ENCODE data around the gene FFAR4.

The FFAR4 gene

GRCh38 chr10:93608421-93608820, 42.0 kb downstream of the FFAR4 start:
- no peak for DNase-seq (ENCODE audit: low read depth)
- no peak overlapping the region for H3K4me3 ChIP-seq (ENCODE audit: low read length)
- no peak for TF ChIP-seq CTCF (conservative IDR thresholded peaks at IDR 0.05; ENCODE audit: low read depth, low read length)

- no peak for DNase-seq (ENCODE audit: low read depth)
- no peak within 1 kb of the TSS for H3K4me3 ChIP-seq (ENCODE audit: low read length)
- no peak for TF ChIP-seq CTCF (conservative IDR thresholded peaks at IDR 0.05; ENCODE audit: low read depth, low read length)
These were observed 45.8 kb downstream of the FFAR4 start, which contains the start of gene PDE6C for GRCh38 chr10:93612311-93612710. TSS of gene PDE6C (plus strand) at chr10:93612537. CDS start at chr10:93612726, 189 bp downstream.

GRCh38 chr10:93613126-93613525, 46.7 kb downstream of the FFAR4 start:
- no peak for DNase-seq (ENCODE audit: low read depth)
- H3K4me3 ChIP-seq (ENCODE audit: low read length), result no peak overlapping the region
- no peak for TF ChIP-seq CTCF (conservative IDR thresholded peaks at IDR 0.05; ENCODE audit: low read depth, low read length)

GRCh38 chr10:93614101-93614825, 47.8 kb downstream of the FFAR4 start:
- TF ChIP-seq CTCF (conservative IDR thresholded peaks at IDR 0.05; ENCODE audit: low read depth, low read length), result no peak
- DNase-seq (ENCODE audit: low read depth), result no peak
- H3K4me3 ChIP-seq (ENCODE audit: low read length), result no peak overlapping the region

GRCh38 chr10:93615576-93616235, 49.2 kb downstream of the FFAR4 start:
- no peak for DNase-seq (ENCODE audit: low read depth)
- TF ChIP-seq CTCF (conservative IDR thresholded peaks at IDR 0.05; ENCODE audit: low read depth, low read length), result no peak

GRCh38 chr10:93620925-93621324, 54.5 kb downstream of the FFAR4 start:
- DNase-seq (ENCODE audit: low read depth), result no peak
- TF ChIP-seq CTCF (conservative IDR thresholded peaks at IDR 0.05; ENCODE audit: low read depth, low read length), result no peak
- no peak overlapping the region for H3K4me3 ChIP-seq (ENCODE audit: low read length)

More at GRCh38 chr10:93615576-93616235, 49.2 kb downstream of the FFAR4 start:
- no peak overlapping the region for H3K4me3 ChIP-seq (ENCODE audit: low read length)

GRCh38 chr10:93622942-93623341, 56.5 kb downstream of the FFAR4 start:
- no peak for DNase-seq (ENCODE audit: low read depth)
- no peak overlapping the region for H3K4me3 ChIP-seq (ENCODE audit: low read length)
- TF ChIP-seq CTCF (conservative IDR thresholded peaks at IDR 0.05; ENCODE audit: low read depth, low read length), result no peak

Data from retinal pigment epithelial cell (primary cell).